Right ventricle myocardium superior (tissue), 1 donor: Measurements from ENCODE around the gene AHNAK. TPM values are rescaled to one million over a fixed set of nuclear protein-coding genes. Genes with fewer than 3 reads are reported as not detected.

Source experiments
- ATAC-seq: fragments of 200-7000 bp; cut with Tn5 transposase; one replicate; pipeline ENCODE4 v1.9.1; 2020; ENCODE audit warnings: mild to moderate bottlenecking; ENCODE audit not compliant: poor library complexity
- DNase-seq: peaks from one replicate; pipeline ENCODE4 v3.0.0-alpha.2; 2020
- intact Hi-C: fragments of 100-400 bp; cut with DNase I; formaldehyde crosslinking; loops from one replicate; pipeline ENCODE4 v1.11.2; 2022
- total RNA-seq: library from RNA; stranded (reverse); fragmentation: NEBNext Ultra II Directional; extraction: Animal tissue kit (Norgen Biotek cat#: 25700); gene quantifications from one replicate; pipeline ENCODE4 v1.2.1, GENCODE V29; 2021
- donor health status: DM: no; HTN: yes; CAD: no; lungs with severe emphysema.

The AHNAK gene
- total RNA-seq, 1 donor from 2014 or later = 318 TPM

- DNase-seq (no peak), ATAC-seq (no peak)
- intact Hi-C loops = no loop called here
These were observed 140.6 kb downstream of the AHNAK start for GRCh38 chr11:62406034-62406433.

- intact Hi-C loops = no loop called here
- no peak for DNase-seq
These were observed 141.7 kb downstream of the AHNAK start for GRCh38 chr11:62404901-62405300.

GRCh38 chr11:62404435-62404834, 142.2 kb downstream of the AHNAK start:
- DNase-seq = no peak
- ATAC-seq = no peak
- intact Hi-C loops = no loop called here

More at GRCh38 chr11:62404901-62405300, 141.7 kb downstream of the AHNAK start:
- ATAC-seq = no peak

- no peak for ATAC-seq
These were observed 143.5 kb downstream of the AHNAK start for GRCh38 chr11:62402960-62403730.

GRCh38 chr11:62402226-62402959, 144.2 kb downstream of the AHNAK start:
- intact Hi-C loops = no loop called here
- DNase-seq = peak; percentile 84
- peak; percentile 61 for ATAC-seq

More at GRCh38 chr11:62402960-62403730, 143.5 kb downstream of the AHNAK start:
- intact Hi-C loops = no loop called here
- DNase-seq = no peak

GRCh38 chr11:62401811-62402210, 144.8 kb downstream of the AHNAK start:
- ATAC-seq (no peak), DNase-seq (no peak)
- intact Hi-C loops = no loop called here

- intact Hi-C loops = no loop called here
- no peak for ATAC-seq
- DNase-seq = no peak
These were observed 145.2 kb downstream of the AHNAK start for GRCh38 chr11:62401356-62401755.

- ATAC-seq (peak; percentile 83), DNase-seq (peak; percentile 92)
- intact Hi-C loops = no loop called here
These were observed 145.8 kb downstream of the AHNAK start for GRCh38 chr11:62400760-62401159.

- intact Hi-C loops = no loop called here
- DNase-seq (no peak), ATAC-seq (no peak)
These were observed 146.3 kb downstream of the AHNAK start for GRCh38 chr11:62400281-62400680.

- DNase-seq = peak; percentile 59
- intact Hi-C loops = loop anchor here (5.0 to 10.0 kb wide), 3 partner anchors 147 to 465 kb away; partner anchors contain the start of gene AHNAK
- no peak for ATAC-seq
These were observed 146.7 kb downstream of the AHNAK start for GRCh38 chr11:62399878-62400266.

- ATAC-seq = no peak
- intact Hi-C loops = loop anchor here (5.0 to 10.0 kb wide), 3 partner anchors 148 to 465 kb away; partner anchors contain the start of gene AHNAK
- DNase-seq = no peak
These were observed 147.3 kb downstream of the AHNAK start for GRCh38 chr11:62399172-62399877.

- peak; percentile 26 for ATAC-seq
- peak; percentile 70 for DNase-seq
- intact Hi-C loops = loop anchor here (5.0 to 10.0 kb wide), 3 partner anchors 149 to 466 kb away; partner anchors contain the start of gene AHNAK
These were observed 148.3 kb downstream of the AHNAK start for GRCh38 chr11:62398011-62398994.

- ATAC-seq = no peak
- intact Hi-C loops = loop anchor here (5.0 to 10.0 kb wide), 3 partner anchors 151 to 469 kb away; partner anchors contain the start of gene AHNAK
- no peak for DNase-seq
These were observed 150.6 kb downstream of the AHNAK start for GRCh38 chr11:62395885-62396551.

- DNase-seq (peak; percentile 90), ATAC-seq (peak; percentile 90)
- intact Hi-C loops = loop anchor here (5.0 to 10.0 kb wide), 3 partner anchors 152 to 470 kb away; partner anchors contain the start of gene AHNAK
These were observed 151.6 kb downstream of the AHNAK start for GRCh38 chr11:62394825-62395538.

GRCh38 chr11:62393735-62394134, 152.9 kb downstream of the AHNAK start:
- intact Hi-C loops = loop anchor here (10.0 kb wide), 2 partner anchors 301 to 471 kb away; no protein-coding TSS in a partner anchor
- ATAC-seq (no peak), DNase-seq (no peak)

- intact Hi-C loops = loop anchor here (10.0 kb wide), 2 partner anchors 302 to 472 kb away; no protein-coding TSS in a partner anchor
- no peak for DNase-seq
- no peak for ATAC-seq
These were observed 153.5 kb downstream of the AHNAK start for GRCh38 chr11:62393061-62393611.
